CD4-positive, alpha-beta T cell (primary cell): ENCODE measurements around the gene LDB2. TPM values are rescaled to one million over a fixed set of nuclear protein-coding genes. Genes with fewer than 3 reads are reported as not detected.

Source experiments
- ATAC-seq: fragments of 200-7000 bp; cut with Tn5 transposase; one replicate; pipeline ENCODE4 v1.10.0; 2022; ENCODE audit warnings: mild to moderate bottlenecking; ENCODE audit not compliant: poor library complexity
- CTCF ChIA-PET: fragments of 350-600 bp; sonication (Branson Sonifier 250); formaldehyde crosslinking; loops from one replicate; lab custom pipeline; 2021; ENCODE audit warnings: antibody characterized with exemption, inconsistent platforms; lab: Charles Lee
- POLR2A ChIA-PET: fragments of 350-600 bp; sonication (Branson Sonifier 250); formaldehyde crosslinking; loops from one replicate; lab custom pipeline; 2021; ENCODE audit warnings: antibody characterized with exemption, inconsistent platforms; lab: Charles Lee
- DNase-seq, 14 experiments: peaks; one replicate each; pipeline ENCODE4 v3.0.0-alpha.2; 2013 to 2020; ENCODE audit warnings: mixed read lengths in 2 of 14
- H3K27ac ChIP-seq, 2 donors: one replicate each; pipeline versions ENCODE4 v1.5.1 to v1.7.0; 2013; ENCODE audit warnings: low read length in 2 of 2, low read depth in 1 of 2, mild to moderate bottlenecking in 1 of 2
- H3K27me3 ChIP-seq, 2 experiments: 1 replicate in 1 of 2; 2 replicates in 1 of 2; pipeline versions ENCODE4 v1.6.1 to v1.7.0; 2013; ENCODE audit warnings: low read length in 2 of 2, control low read depth in 1 of 2, mild to moderate bottlenecking in 1 of 2, moderate library complexity in 1 of 2; ENCODE audit not compliant: insufficient read depth in 2 of 2, control insufficient read depth in 1 of 2
- H3K36me3 ChIP-seq: one replicate; pipeline ENCODE4 v1.6.1; 2013; ENCODE audit warnings: low read length, control low read depth; ENCODE audit not compliant: insufficient read depth
- H3K4me1 ChIP-seq: one replicate; pipeline ENCODE4 v1.6.1; 2013; ENCODE audit warnings: low read length, control low read depth; ENCODE audit not compliant: insufficient read depth
- H3K4me3 ChIP-seq: one replicate; pipeline ENCODE4 v1.5.1; 2013; ENCODE audit warnings: mild to moderate bottlenecking, low read length, moderate library complexity
- H3K9me3 ChIP-seq, 2 experiments: 1 replicate in 1 of 2; 2 replicates in 1 of 2; pipeline versions ENCODE4 v1.6.1 to v1.7.0; 2013; ENCODE audit warnings: low read length in 2 of 2, mild to moderate bottlenecking in 2 of 2, control low read depth in 1 of 2, moderate library complexity in 1 of 2; ENCODE audit not compliant: control insufficient read depth in 1 of 2, insufficient read depth in 1 of 2
- H3K27ac Mint-ChIP-seq: one replicate; pipeline ENCODE4 v1.8.0; 2020; ENCODE audit warnings: mixed read lengths
- H3K27me3 Mint-ChIP-seq: one replicate; pipeline ENCODE4 v1.8.0; 2021; ENCODE audit warnings: mixed read lengths
- H3K36me3 Mint-ChIP-seq: one replicate; pipeline ENCODE4 v1.8.0; 2021; ENCODE audit warnings: low read depth, mixed read lengths
- H3K4me1 Mint-ChIP-seq: one replicate; pipeline ENCODE4 v1.8.0; 2021; ENCODE audit warnings: low read depth, mixed read lengths
- H3K4me3 Mint-ChIP-seq: one replicate; pipeline ENCODE4 v1.8.0; 2020; ENCODE audit warnings: mild to moderate bottlenecking, mixed read lengths
- H3K9me3 Mint-ChIP-seq: one replicate; pipeline ENCODE4 v1.8.0; 2020; ENCODE audit warnings: mixed read lengths
- CTCF ChIP-seq: fragments of 200-600 bp; IDR thresholded peaks from one replicate; pipeline ENCODE4 v1.8.0; 2022; ENCODE audit warnings: antibody characterized with exemption, mild to moderate bottlenecking
- intact Hi-C, 2 experiments: fragments of 100-400 bp; cut with DNase I in 1 of 2; cut with micrococcal nuclease in 1 of 2; formaldehyde crosslinking; loops; one replicate each; pipeline versions ENCODE4 v1.15.1 to v1.9.0; 2023 to 2025; cut with DNase I, micrococcal nuclease
- total RNA-seq, 174 experiments: library from RNA in 2 of 174; stranded (reverse) in 2 of 174; gene quantifications; one replicate each; pipeline ENCODE4 v1.2.3 and lab custom pipeline; 2021 to 2026

Gene LDB2
- total RNA-seq, 2 experiments from 2014 or later = not detected

GRCh38 chr4:16750216-16750615, 148.2 kb downstream of the LDB2 start:
- Histone ChIP-seq H3K4me3 (no peak overlapping the region), H3K4me1 (no peaks in the 10 kb centered on the region), H3K27ac (no peak overlapping the region), H3K9me3 (no peaks in the 10 kb centered on the region), H3K27me3 (no peaks in the 10 kb centered on the region), H3K36me3 (no peaks in the 10 kb centered on the region)
- ATAC-seq (no peak), DNase-seq (no peak)
- no peaks in the 10 kb centered on the region for H3K4me1 Mint-ChIP-seq
- no peak overlapping the region for H3K27ac Mint-ChIP-seq
- CTCF ChIA-PET = no interaction called here
- no peak overlapping the region for H3K4me3 Mint-ChIP-seq
- H3K36me3 Mint-ChIP-seq = no peaks in the 10 kb centered on the region
- H3K9me3 Mint-ChIP-seq = no peaks in the 10 kb centered on the region
- no peaks in the 10 kb centered on the region for H3K27me3 Mint-ChIP-seq
- intact Hi-C loops = no loop called here
- POLR2A ChIA-PET = no interaction called here
- no peak for TF ChIP-seq CTCF

- intact Hi-C loops = no loop called here
- Histone ChIP-seq H3K9me3 (no peaks in the 10 kb centered on the region), H3K27me3 (no peaks in the 10 kb centered on the region), H3K4me3 (no peak overlapping the region), H3K27ac (no peak overlapping the region), H3K36me3 (no peaks in the 10 kb centered on the region), H3K4me1 (no peaks in the 10 kb centered on the region)
- CTCF ChIA-PET = no interaction called here
- H3K27me3 Mint-ChIP-seq = peaks cover 7% of the 10 kb centered on the region
- H3K36me3 Mint-ChIP-seq = no peaks in the 10 kb centered on the region
- no peaks in the 10 kb centered on the region for H3K4me1 Mint-ChIP-seq
- POLR2A ChIA-PET = no interaction called here
- no peak for ATAC-seq
- H3K4me3 Mint-ChIP-seq = no peak overlapping the region
- TF ChIP-seq CTCF = no peak
- DNase-seq = no peak
- no peak overlapping the region for H3K27ac Mint-ChIP-seq
- no peaks in the 10 kb centered on the region for H3K9me3 Mint-ChIP-seq
Measured at GRCh38 chr4:16745887-16746286, 152.6 kb downstream of the LDB2 start.

- Histone ChIP-seq H3K36me3 (no peaks in the 10 kb centered on the region), H3K4me3 (no peak overlapping the region), H3K9me3 (no peaks in the 10 kb centered on the region), H3K27me3 (no peaks in the 10 kb centered on the region), H3K27ac (no peak overlapping the region), H3K4me1 (no peaks in the 10 kb centered on the region)
- H3K27ac Mint-ChIP-seq = no peak overlapping the region
- POLR2A ChIA-PET = no interaction called here
- H3K36me3 Mint-ChIP-seq = no peaks in the 10 kb centered on the region
- H3K4me1 Mint-ChIP-seq = no peaks in the 10 kb centered on the region
- no peak for TF ChIP-seq CTCF
- DNase-seq = no peak
- peaks cover 7% of the 10 kb centered on the region for H3K27me3 Mint-ChIP-seq
- H3K9me3 Mint-ChIP-seq = no peaks in the 10 kb centered on the region
- CTCF ChIA-PET = no interaction called here
- no peak overlapping the region for H3K4me3 Mint-ChIP-seq
- no peak for ATAC-seq
- intact Hi-C loops = no loop called here
Measured at GRCh38 chr4:16745009-16745635, 153.3 kb downstream of the LDB2 start.
